ENCODE data around the gene TMEM143. TPM values are rescaled to one million over a fixed set of nuclear protein-coding genes. Genes with fewer than 3 reads are reported as not detected.
"Not testable (repeated sequence)": the region's sequence is repeated elsewhere in the genome, so short reads cannot be mapped to it uniquely, and the experiment has no call there.

Gene TMEM143
- total and polyA plus RNA-seq, 4 donors, result 4.1 to 12.3 (median 9.3) TPM

GRCh38 chr19:48392860-48393558 is 29.3 kb upstream of the TMEM143 start:
- no peak overlapping the region for H3K27ac ChIP-seq (ENCODE audit: low read depth in 1 of 2, low read length in 1 of 2)
- peaks cover 0 to 18% (median 7%) of the 10 kb centered on the region in 5 donors for H3K4me1 ChIP-seq (ENCODE audit: control insufficient read depth in 5 of 5, insufficient read depth in 5 of 5, low read length in 5 of 5)
- WGBS, 2 donors, result 85 to 90% methylated on average over 15 of the region's 15 CpGs
- peaks cover 0 to 12% (median 8%) of the 10 kb centered on the region in 4 donors for H3K36me3 ChIP-seq (ENCODE audit: control insufficient read depth in 4 of 4, insufficient read depth in 4 of 4, low read length in 4 of 4)
- H3K27me3 ChIP-seq (ENCODE audit: control insufficient read depth in 3 of 3, insufficient read depth in 3 of 3, low read length in 2 of 3), result peaks cover 0 to 47% (median 35%) of the 10 kb centered on the region in 3 donors
- H3K9ac ChIP-seq (ENCODE audit: insufficient read depth in 1 of 2, low read length in 2 of 2), result no peak overlapping the region
- ATAC-seq (ENCODE audit: insufficient read depth, low FRiP score) (no peak), DNase-seq (no peak)
- no peak for TF ChIP-seq CTCF (IDR thresholded peaks at IDR 0.05; ENCODE audit: control extremely low read depth, extremely low read depth)
- H3K9me3 ChIP-seq (ENCODE audit: control insufficient read depth in 4 of 4, insufficient read depth in 3 of 4, low read length in 3 of 4), result peaks cover 0 to 2% (median 0%) of the 10 kb centered on the region in 4 donors
- H3K4me3 ChIP-seq, result no peak overlapping the region

- H3K4me1 ChIP-seq (ENCODE audit: control insufficient read depth in 5 of 5, insufficient read depth in 5 of 5, low read length in 5 of 5), result peaks cover 0 to 14% (median 7%) of the 10 kb centered on the region in 5 donors
- not testable (repeated sequence) for ATAC-seq (ENCODE audit: insufficient read depth, low FRiP score); H3K27ac ChIP-seq (ENCODE audit: low read depth in 1 of 2, low read length in 1 of 2); H3K9ac ChIP-seq (ENCODE audit: insufficient read depth in 1 of 2, low read length in 2 of 2); DNase-seq; H3K9me3 ChIP-seq (ENCODE audit: control insufficient read depth in 4 of 4, insufficient read depth in 3 of 4, low read length in 3 of 4); H3K4me3 ChIP-seq
- 56 to 60% methylated on average over 1 of the region's 1 CpG for WGBS, 2 donors
- H3K27me3 ChIP-seq (ENCODE audit: control insufficient read depth in 3 of 3, insufficient read depth in 3 of 3, low read length in 2 of 3), result peaks cover 0 to 37% (median 25%) of the 10 kb centered on the region in 3 donors
- H3K36me3 ChIP-seq (ENCODE audit: control insufficient read depth in 4 of 4, insufficient read depth in 4 of 4, low read length in 4 of 4), result peaks cover 3 to 21% (median 13%) of the 10 kb centered on the region in 4 donors
Measured at GRCh38 chr19:48392006-48392344, 28.2 kb upstream of the TMEM143 start.

- DNase-seq (peak; percentile 81 to 86 (median 86)), ATAC-seq (ENCODE audit: insufficient read depth, low FRiP score) (peak; percentile 93)
- 4% methylated on average over 33 to 42 of the region's 42 CpGs for WGBS, 2 donors
Measured at GRCh38 chr19:48391100-48392005, 27.6 kb upstream of the TMEM143 start, which contains the start of gene KDELR1. Gene KDELR1, minus strand, starts transcription at chr19:48391551. Its CDS starts 193 bp downstream, at chr19:48391358.

More at GRCh38 chr19:48391100-48392005, 27.6 kb upstream of the TMEM143 start, which contains the start of gene KDELR1:
- Histone ChIP-seq H3K9ac (ENCODE audit: insufficient read depth in 1 of 2, low read length in 2 of 2) (peak within 1 kb of the TSS; percentile 77 to 91), H3K27ac (ENCODE audit: low read depth in 1 of 2, low read length in 1 of 2) (peak within 1 kb of the TSS; percentile 83 to 87), H3K4me1 (ENCODE audit: control insufficient read depth in 5 of 5, insufficient read depth in 5 of 5, low read length in 5 of 5) (peaks cover 0 to 14% (median 3%) of the 10 kb centered on the region in 5 donors), H3K4me3 (peak within 1 kb of the TSS; percentile 64), H3K9me3 (ENCODE audit: control insufficient read depth in 4 of 4, insufficient read depth in 3 of 4, low read length in 3 of 4) (peaks cover 0 to 2% (median 0%) of the 10 kb centered on the region in 4 donors), H3K27me3 (ENCODE audit: control insufficient read depth in 3 of 3, insufficient read depth in 3 of 3, low read length in 2 of 3) (peaks cover 0 to 31% (median 19%) of the 10 kb centered on the region in 3 donors), H3K36me3 (ENCODE audit: control insufficient read depth in 4 of 4, insufficient read depth in 4 of 4, low read length in 4 of 4) (peaks cover 6 to 24% (median 13%) of the 10 kb centered on the region in 4 donors)
- TF ChIP-seq CTCF (IDR thresholded peaks at IDR 0.05; ENCODE audit: control extremely low read depth, extremely low read depth), result peak; percentile 46
